Kidney (tissue), 14 donors: ENCODE data around the gene ACBD7. TPM values are rescaled to one million over a fixed set of nuclear protein-coding genes. Genes with fewer than 3 reads are reported as not detected.

Source experiments
- DNase-seq, 5 donors: peaks; one replicate each; pipeline ENCODE4 v3.0.0-alpha.2; 2013 to 2020
- FAIRE-seq: peaks from 2 replicates; lab custom pipeline; 2012; peaks lifted over from hg19 to GRCh38; lab: Jason Lieb, UNC
- H3K27ac ChIP-seq, 2 donors: one replicate each; pipeline ENCODE4 v1.7.0; 2013; ENCODE audit warnings: low read depth in 2 of 2, low read length in 2 of 2, inconsistent platforms in 1 of 2
- H3K27me3 ChIP-seq: one replicate; pipeline ENCODE4 v1.7.1; 2013; ENCODE audit warnings: low read length, inconsistent platforms; ENCODE audit not compliant: control insufficient read depth, insufficient read depth
- H3K36me3 ChIP-seq, 3 donors: one replicate each; pipeline versions ENCODE4 v1.7.0 to v1.7.1; 2013; ENCODE audit warnings: low read length in 3 of 3, control low read depth in 1 of 3, inconsistent platforms in 1 of 3; ENCODE audit not compliant: insufficient read depth in 3 of 3, control insufficient read depth in 2 of 3
- H3K4me1 ChIP-seq, 3 donors: one replicate each; pipeline versions ENCODE4 v1.7.0 to v1.7.1; 2013; ENCODE audit warnings: low read length in 3 of 3, inconsistent platforms in 1 of 3, low read depth in 1 of 3; ENCODE audit not compliant: control insufficient read depth in 2 of 3, insufficient read depth in 2 of 3
- H3K4me3 ChIP-seq, 3 donors: one replicate each; pipeline versions ENCODE4 v1.7.0 to v1.8.1; 2013; ENCODE audit warnings: low read length in 3 of 3, control low read depth in 1 of 3, inconsistent platforms in 1 of 3
- H3K9ac ChIP-seq, 3 donors: one replicate each; pipeline versions ENCODE4 v1.7.0 to v1.7.1; 2013; ENCODE audit warnings: low read length in 3 of 3, control low read depth in 1 of 3, inconsistent platforms in 1 of 3
- H3K9me3 ChIP-seq, 3 donors: one replicate each; pipeline versions ENCODE4 v1.7.0 to v1.7.1; 2013; ENCODE audit warnings: low read length in 3 of 3, control low read depth in 1 of 3, inconsistent platforms in 1 of 3; ENCODE audit not compliant: control insufficient read depth in 2 of 3, insufficient read depth in 1 of 3
- intact Hi-C: fragments of 100-400 bp; cut with DNase I; formaldehyde crosslinking; loops from one replicate; pipeline ENCODE4 v1.11.1; 2022
- polyA plus RNA-seq: library from polyadenylated mRNA; stranded (reverse); fragments of 350-450 nt; fragmentation: Illumina TruSeq; extraction: RNeasy Lipid Tissue Mini Kit (QIAGEN cat#74804); gene quantifications from one replicate; pipeline ENCODE4 v1.2.3, GENCODE V29; 2014; ENCODE audit warnings: low read depth, low replicate concordance; ENCODE audit not compliant: insufficient read depth
- total RNA-seq: library from RNA; stranded (reverse); fragmentation: NEBNext Ultra II Directional; extraction: Animal tissue kit (Norgen Biotek cat#: 25700); gene quantifications from one replicate; pipeline ENCODE4 v1.2.1, GENCODE V29; 2021
- TF ChIP-seq, protein P1 (sequence below): IDR thresholded peaks from 3 replicates; pipeline ENCODE4 v1.5.1; 2012; ENCODE audit warnings: mild to moderate bottlenecking, moderate library complexity, borderline replicate concordance; ENCODE audit not compliant: insufficient read depth; ENCODE audit errors: extremely low read depth
- donor health status: control.
- donor health status: control.
- donor health status: control.
- donor health status: control.
- donor health status: control.
- donor health status: DM: yes; HTN: yes; CAD: no.
- donor health status: Normal renal cell carcinoma (clear cell type).

Gene ACBD7
- total and polyA plus RNA-seq, 2 donors from 2014 or later, result 0.50 to 0.56 TPM

GRCh38 chr10:15083674-15084501 is 4.7 kb downstream of the ACBD7 start:
- intact Hi-C loops, result no loop called here
- Histone ChIP-seq H3K9ac (peak overlapping the region in 2 of 3 donors; percentile 17 to 66), H3K4me3 (peak overlapping the region; percentile 70 to 80 (median 71)), H3K4me1 (peaks cover 0 to 8% (median 3%) of the 10 kb centered on the region in 3 donors), H3K36me3 (no peaks in the 10 kb centered on the region), H3K9me3 (no peaks in the 10 kb centered on the region), H3K27ac (peak overlapping the region; percentile 18 to 37), H3K27me3 (no peaks in the 10 kb centered on the region)
- FAIRE-seq (no peak), DNase-seq (peak in 1 of 5 donors; percentile 7)
- TF ChIP-seq, protein P1, sequence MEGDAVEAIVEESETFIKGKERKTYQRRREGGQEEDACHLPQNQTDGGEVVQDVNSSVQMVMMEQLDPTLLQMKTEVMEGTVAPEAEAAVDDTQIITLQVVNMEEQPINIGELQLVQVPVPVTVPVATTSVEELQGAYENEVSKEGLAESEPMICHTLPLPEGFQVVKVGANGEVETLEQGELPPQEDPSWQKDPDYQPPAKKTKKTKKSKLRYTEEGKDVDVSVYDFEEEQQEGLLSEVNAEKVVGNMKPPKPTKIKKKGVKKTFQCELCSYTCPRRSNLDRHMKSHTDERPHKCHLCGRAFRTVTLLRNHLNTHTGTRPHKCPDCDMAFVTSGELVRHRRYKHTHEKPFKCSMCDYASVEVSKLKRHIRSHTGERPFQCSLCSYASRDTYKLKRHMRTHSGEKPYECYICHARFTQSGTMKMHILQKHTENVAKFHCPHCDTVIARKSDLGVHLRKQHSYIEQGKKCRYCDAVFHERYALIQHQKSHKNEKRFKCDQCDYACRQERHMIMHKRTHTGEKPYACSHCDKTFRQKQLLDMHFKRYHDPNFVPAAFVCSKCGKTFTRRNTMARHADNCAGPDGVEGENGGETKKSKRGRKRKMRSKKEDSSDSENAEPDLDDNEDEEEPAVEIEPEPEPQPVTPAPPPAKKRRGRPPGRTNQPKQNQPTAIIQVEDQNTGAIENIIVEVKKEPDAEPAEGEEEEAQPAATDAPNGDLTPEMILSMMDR, result no peak

- Histone ChIP-seq H3K4me3 (no peak overlapping the region), H3K27me3 (no peaks in the 10 kb centered on the region), H3K9ac (no peak overlapping the region), H3K4me1 (no peaks in the 10 kb centered on the region), H3K27ac (no peak overlapping the region), H3K36me3 (no peaks in the 10 kb centered on the region), H3K9me3 (no peaks in the 10 kb centered on the region)
- intact Hi-C loops, result no loop called here
- FAIRE-seq, result no peak
- TF ChIP-seq, protein P1, result no peak
- no peak for DNase-seq
Measured at GRCh38 chr10:15075421-15075820, 13.2 kb downstream of the ACBD7 start.

- Histone ChIP-seq H3K9me3 (no peaks in the 10 kb centered on the region), H3K4me3 (no peak overlapping the region), H3K36me3 (no peaks in the 10 kb centered on the region), H3K9ac (no peak overlapping the region), H3K27ac (no peak overlapping the region), H3K27me3 (no peaks in the 10 kb centered on the region), H3K4me1 (no peaks in the 10 kb centered on the region)
- TF ChIP-seq, protein P1, result no peak
- FAIRE-seq (no peak), DNase-seq (no peak)
- intact Hi-C loops, result no loop called here
Measured at GRCh38 chr10:15072358-15072757, 16.2 kb downstream of the ACBD7 start.
